Measurements from ENCODE around the gene DBX2. TPM values are rescaled to one million over a fixed set of nuclear protein-coding genes. Genes with fewer than 3 reads are reported as not detected.

The DBX2 gene
- total RNA-seq, 1 experiment from 2014 or later: 0.35 TPM

DNA sequence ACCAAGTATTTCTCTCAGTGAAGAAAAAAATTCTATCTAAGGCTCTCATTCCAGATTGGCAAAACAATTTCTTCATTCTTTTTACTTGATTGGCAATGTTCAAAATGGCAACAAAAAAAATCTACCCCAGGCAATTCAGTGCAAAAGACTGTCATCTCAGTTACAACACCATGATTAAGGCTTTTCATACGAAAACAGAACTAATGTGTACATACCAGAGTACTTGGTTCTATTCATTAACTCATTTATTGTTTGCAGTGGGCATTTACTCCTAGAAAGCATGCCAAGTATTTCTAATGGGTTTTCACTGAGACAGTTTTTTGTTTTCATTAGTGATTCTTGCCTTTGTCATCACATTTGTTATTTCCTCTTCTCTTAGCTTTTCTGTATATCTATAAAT lies 33.0 kb downstream of the DBX2 start:
- POLR2A ChIA-PET: no interaction called here
- no peak for ATAC-seq

DNA sequence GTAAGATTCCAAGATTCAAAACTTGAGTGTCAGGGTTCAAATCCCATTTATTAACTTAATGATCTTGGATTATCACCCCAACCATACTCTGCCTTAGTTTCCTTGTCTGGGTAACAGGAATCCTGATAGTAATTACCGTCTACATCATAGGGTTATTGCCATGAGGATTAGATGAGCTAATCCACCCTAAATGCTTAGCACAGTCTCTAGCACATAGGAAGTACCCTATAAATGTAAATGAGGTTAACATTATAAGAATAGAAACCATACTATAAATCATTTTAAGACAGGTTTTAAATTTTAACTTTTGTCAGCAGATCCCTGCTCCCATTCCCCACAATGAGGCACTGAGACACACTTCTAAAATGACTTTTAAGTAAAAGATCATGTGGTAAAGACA lies 36.5 kb downstream of the DBX2 start:
- ChIA-PET POLR2A (no interaction called here), CTCF (no interaction called here)
- ATAC-seq: no peak
- peaks cover 12% of the 10 kb centered on the region for H3K9me3 Mint-ChIP-seq
- no peaks in the 10 kb centered on the region for H3K4me1 Mint-ChIP-seq
- TF ChIP-seq, protein P1, sequence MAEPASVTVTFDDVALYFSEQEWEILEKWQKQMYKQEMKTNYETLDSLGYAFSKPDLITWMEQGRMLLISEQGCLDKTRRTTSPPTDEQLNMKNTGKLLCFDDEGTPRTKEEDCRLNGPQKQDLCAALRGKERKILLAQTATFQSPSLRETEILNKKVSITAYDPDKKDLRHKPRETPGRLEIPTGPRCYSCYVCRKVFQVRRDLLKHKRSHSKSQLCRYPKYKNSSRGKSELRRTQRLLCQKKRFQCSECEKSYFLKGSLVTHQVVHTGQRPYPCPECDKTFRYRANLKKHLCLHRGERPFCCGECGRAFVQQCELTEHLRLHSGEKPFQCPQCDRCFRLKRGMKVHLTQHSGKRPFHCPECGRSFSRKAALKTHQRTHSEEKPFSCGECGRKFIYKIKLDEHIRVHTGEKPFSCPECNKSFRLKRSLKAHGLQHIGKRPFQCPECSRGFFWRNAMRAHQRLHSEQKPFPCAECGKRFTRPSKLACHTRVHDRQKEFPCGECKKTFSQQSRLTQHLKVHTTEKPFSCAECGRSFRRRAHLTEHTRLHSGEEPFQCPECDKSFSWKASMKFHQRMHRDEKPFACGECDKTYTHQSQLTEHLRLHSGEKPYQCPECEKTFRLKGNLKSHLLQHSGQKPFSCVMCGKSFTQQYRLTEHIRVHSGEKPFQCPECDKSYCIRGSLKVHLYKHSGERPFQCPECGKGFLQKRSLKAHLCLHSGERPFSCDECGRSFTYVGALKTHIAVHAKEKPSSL (CRISPR knock-in tag; conservative IDR thresholded peaks at IDR 0.05): no peak
- TF ChIP-seq, protein P2, sequence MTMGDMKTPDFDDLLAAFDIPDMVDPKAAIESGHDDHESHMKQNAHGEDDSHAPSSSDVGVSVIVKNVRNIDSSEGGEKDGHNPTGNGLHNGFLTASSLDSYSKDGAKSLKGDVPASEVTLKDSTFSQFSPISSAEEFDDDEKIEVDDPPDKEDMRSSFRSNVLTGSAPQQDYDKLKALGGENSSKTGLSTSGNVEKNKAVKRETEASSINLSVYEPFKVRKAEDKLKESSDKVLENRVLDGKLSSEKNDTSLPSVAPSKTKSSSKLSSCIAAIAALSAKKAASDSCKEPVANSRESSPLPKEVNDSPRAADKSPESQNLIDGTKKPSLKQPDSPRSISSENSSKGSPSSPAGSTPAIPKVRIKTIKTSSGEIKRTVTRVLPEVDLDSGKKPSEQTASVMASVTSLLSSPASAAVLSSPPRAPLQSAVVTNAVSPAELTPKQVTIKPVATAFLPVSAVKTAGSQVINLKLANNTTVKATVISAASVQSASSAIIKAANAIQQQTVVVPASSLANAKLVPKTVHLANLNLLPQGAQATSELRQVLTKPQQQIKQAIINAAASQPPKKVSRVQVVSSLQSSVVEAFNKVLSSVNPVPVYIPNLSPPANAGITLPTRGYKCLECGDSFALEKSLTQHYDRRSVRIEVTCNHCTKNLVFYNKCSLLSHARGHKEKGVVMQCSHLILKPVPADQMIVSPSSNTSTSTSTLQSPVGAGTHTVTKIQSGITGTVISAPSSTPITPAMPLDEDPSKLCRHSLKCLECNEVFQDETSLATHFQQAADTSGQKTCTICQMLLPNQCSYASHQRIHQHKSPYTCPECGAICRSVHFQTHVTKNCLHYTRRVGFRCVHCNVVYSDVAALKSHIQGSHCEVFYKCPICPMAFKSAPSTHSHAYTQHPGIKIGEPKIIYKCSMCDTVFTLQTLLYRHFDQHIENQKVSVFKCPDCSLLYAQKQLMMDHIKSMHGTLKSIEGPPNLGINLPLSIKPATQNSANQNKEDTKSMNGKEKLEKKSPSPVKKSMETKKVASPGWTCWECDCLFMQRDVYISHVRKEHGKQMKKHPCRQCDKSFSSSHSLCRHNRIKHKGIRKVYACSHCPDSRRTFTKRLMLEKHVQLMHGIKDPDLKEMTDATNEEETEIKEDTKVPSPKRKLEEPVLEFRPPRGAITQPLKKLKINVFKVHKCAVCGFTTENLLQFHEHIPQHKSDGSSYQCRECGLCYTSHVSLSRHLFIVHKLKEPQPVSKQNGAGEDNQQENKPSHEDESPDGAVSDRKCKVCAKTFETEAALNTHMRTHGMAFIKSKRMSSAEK (CRISPR knock-in tag; IDR thresholded peaks at IDR 0.05; ENCODE audit: borderline replicate concordance): no peak
- no peak for TF ChIP-seq NR1H2 (CRISPR knock-in tag; IDR thresholded peaks at IDR 0.05)
- TF ChIP-seq, protein P3, sequence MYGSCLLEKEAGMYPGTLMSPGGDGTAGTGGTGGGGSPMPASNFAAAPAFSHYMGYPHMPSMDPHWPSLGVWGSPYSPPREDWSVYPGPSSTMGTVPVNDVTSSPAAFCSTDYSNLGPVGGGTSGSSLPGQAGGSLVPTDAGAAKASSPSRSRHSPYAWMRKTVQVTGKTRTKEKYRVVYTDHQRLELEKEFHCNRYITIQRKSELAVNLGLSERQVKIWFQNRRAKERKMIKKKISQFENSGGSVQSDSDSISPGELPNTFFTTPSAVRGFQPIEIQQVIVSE (CRISPR knock-in tag; IDR thresholded peaks at IDR 0.05; ENCODE audit: borderline replicate concordance): no peak
- 0 out of 2 replicates have a peak, but pooled peaks cover 5% of the 10 kb centered on the region for H3K36me3 Mint-ChIP-seq
- no peak overlapping the region for H3K4me3 Mint-ChIP-seq
- no peak overlapping the region for H3K27ac Mint-ChIP-seq
- DNase-seq (ENCODE audit: low spot score): no peak
- no peaks in the 10 kb centered on the region for H3K27me3 Mint-ChIP-seq (ENCODE audit: low read depth)

More for the DNA sequence above, 33.0 kb downstream of the DBX2 start:
- Mint-ChIP-seq H3K27ac (no peak overlapping the region), H3K9me3 (peaks cover 23% of the 10 kb centered on the region), H3K27me3 (ENCODE audit: low read depth) (no peaks in the 10 kb centered on the region), H3K36me3 (peaks cover 13% of the 10 kb centered on the region), H3K4me1 (no peaks in the 10 kb centered on the region), H3K4me3 (no peak overlapping the region)
- CTCF ChIA-PET: no interaction called here
- DNase-seq (ENCODE audit: low spot score): no peak
- TF ChIP-seq FOXK1 (CRISPR knock-in tag; IDR thresholded peaks at IDR 0.05) (no peak), MYBL2 (CRISPR knock-in tag; IDR thresholded peaks at IDR 0.05) (no peak), ZNF396 (CRISPR knock-in tag; IDR thresholded peaks at IDR 0.05; ENCODE audit: borderline replicate concordance) (no peak), ZNF219 (CRISPR knock-in tag; IDR thresholded peaks at IDR 0.05; ENCODE audit: borderline replicate concordance) (no peak), IRF2 (CRISPR knock-in tag; IDR thresholded peaks at IDR 0.05; ENCODE audit: borderline replicate concordance, low read depth) (no peak), HMGA2 (CRISPR knock-in tag; IDR thresholded peaks at IDR 0.05) (no peak)
- TF ChIP-seq, protein P4, sequence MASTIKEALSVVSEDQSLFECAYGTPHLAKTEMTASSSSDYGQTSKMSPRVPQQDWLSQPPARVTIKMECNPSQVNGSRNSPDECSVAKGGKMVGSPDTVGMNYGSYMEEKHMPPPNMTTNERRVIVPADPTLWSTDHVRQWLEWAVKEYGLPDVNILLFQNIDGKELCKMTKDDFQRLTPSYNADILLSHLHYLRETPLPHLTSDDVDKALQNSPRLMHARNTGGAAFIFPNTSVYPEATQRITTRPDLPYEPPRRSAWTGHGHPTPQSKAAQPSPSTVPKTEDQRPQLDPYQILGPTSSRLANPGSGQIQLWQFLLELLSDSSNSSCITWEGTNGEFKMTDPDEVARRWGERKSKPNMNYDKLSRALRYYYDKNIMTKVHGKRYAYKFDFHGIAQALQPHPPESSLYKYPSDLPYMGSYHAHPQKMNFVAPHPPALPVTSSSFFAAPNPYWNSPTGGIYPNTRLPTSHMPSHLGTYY (CRISPR knock-in tag; IDR thresholded peaks at IDR 0.05): no peak
- TF ChIP-seq, protein P5, sequence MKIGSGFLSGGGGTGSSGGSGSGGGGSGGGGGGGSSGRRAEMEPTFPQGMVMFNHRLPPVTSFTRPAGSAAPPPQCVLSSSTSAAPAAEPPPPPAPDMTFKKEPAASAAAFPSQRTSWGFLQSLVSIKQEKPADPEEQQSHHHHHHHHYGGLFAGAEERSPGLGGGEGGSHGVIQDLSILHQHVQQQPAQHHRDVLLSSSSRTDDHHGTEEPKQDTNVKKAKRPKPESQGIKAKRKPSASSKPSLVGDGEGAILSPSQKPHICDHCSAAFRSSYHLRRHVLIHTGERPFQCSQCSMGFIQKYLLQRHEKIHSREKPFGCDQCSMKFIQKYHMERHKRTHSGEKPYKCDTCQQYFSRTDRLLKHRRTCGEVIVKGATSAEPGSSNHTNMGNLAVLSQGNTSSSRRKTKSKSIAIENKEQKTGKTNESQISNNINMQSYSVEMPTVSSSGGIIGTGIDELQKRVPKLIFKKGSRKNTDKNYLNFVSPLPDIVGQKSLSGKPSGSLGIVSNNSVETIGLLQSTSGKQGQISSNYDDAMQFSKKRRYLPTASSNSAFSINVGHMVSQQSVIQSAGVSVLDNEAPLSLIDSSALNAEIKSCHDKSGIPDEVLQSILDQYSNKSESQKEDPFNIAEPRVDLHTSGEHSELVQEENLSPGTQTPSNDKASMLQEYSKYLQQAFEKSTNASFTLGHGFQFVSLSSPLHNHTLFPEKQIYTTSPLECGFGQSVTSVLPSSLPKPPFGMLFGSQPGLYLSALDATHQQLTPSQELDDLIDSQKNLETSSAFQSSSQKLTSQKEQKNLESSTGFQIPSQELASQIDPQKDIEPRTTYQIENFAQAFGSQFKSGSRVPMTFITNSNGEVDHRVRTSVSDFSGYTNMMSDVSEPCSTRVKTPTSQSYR (CRISPR knock-in tag; IDR thresholded peaks at IDR 0.05): no peak
- TF ChIP-seq, protein P6, sequence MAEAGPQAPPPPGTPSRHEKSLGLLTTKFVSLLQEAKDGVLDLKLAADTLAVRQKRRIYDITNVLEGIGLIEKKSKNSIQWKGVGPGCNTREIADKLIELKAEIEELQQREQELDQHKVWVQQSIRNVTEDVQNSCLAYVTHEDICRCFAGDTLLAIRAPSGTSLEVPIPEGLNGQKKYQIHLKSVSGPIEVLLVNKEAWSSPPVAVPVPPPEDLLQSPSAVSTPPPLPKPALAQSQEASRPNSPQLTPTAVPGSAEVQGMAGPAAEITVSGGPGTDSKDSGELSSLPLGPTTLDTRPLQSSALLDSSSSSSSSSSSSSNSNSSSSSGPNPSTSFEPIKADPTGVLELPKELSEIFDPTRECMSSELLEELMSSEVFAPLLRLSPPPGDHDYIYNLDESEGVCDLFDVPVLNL (CRISPR knock-in tag; IDR thresholded peaks at IDR 0.05; ENCODE audit: borderline replicate concordance, low read depth): no peak
- TF ChIP-seq, protein P7, sequence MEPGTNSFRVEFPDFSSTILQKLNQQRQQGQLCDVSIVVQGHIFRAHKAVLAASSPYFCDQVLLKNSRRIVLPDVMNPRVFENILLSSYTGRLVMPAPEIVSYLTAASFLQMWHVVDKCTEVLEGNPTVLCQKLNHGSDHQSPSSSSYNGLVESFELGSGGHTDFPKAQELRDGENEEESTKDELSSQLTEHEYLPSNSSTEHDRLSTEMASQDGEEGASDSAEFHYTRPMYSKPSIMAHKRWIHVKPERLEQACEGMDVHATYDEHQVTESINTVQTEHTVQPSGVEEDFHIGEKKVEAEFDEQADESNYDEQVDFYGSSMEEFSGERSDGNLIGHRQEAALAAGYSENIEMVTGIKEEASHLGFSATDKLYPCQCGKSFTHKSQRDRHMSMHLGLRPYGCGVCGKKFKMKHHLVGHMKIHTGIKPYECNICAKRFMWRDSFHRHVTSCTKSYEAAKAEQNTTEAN (CRISPR knock-in tag; IDR thresholded peaks at IDR 0.05): no peak
